HepG2 (cell line): ENCODE data around the gene FOXN3. TPM values are rescaled to one million over a fixed set of nuclear protein-coding genes. Genes with fewer than 3 reads are reported as not detected.
A peak's percentile ranks its signal among the peaks of the same experiment; 100 is the strongest.

Experiments
- AKNA ChIP-seq: sonication (generic); formaldehyde crosslinking; IDR thresholded peaks from 2 replicates; pipeline ENCODE4 v1.4.0; 2020; ENCODE audit warnings: missing genetic modification reagents, borderline replicate concordance
- BCL3 ChIP-seq: sonication (generic); formaldehyde crosslinking; IDR thresholded peaks from 2 replicates; pipeline ENCODE4 v1.5.1; 2020; ENCODE audit warnings: mild to moderate bottlenecking, missing genetic modification reagents, moderate library complexity
- BORCS8-MEF2B ChIP-seq: sonication (generic); formaldehyde crosslinking; IDR thresholded peaks from 2 replicates; pipeline ENCODE4 v1.8.0; 2022; ENCODE audit warnings: mild to moderate bottlenecking, missing genetic modification reagents
- NFIC ChIP-seq: IDR thresholded peaks from 2 replicates; pipeline ENCODE4 v1.6.1; 2012; ENCODE audit warnings: mild to moderate bottlenecking, low read length, inconsistent platforms
- NFYB ChIP-seq: sonication (generic); formaldehyde crosslinking; IDR thresholded peaks from 2 replicates; pipeline ENCODE4 v1.4.0; 2020; ENCODE audit warnings: missing genetic modification reagents
- NKX3-1 ChIP-seq: sonication (generic); formaldehyde crosslinking; IDR thresholded peaks from 2 replicates; pipeline ENCODE4 v1.5.0; 2020; ENCODE audit warnings: missing genetic modification reagents
- PHF8 ChIP-seq: sonication (generic); formaldehyde crosslinking; IDR thresholded peaks from 2 replicates; pipeline ENCODE4 v1.5.0; 2020; ENCODE audit warnings: missing genetic modification reagents
- REST ChIP-seq, 2 experiments: IDR thresholded peaks; 2 replicates each; pipeline ENCODE4 v1.6.1; 2011 to 2012; ENCODE audit warnings: low read length in 2 of 2, borderline replicate concordance in 1 of 2, low read depth in 1 of 2, mild to moderate bottlenecking in 1 of 2, moderate library complexity in 1 of 2
- YEATS2 ChIP-seq: sonication (generic); formaldehyde crosslinking; IDR thresholded peaks from 2 replicates; pipeline ENCODE4 v1.4.0; 2020; ENCODE audit warnings: missing genetic modification reagents, borderline replicate concordance
- polyA plus RNA-seq, 8 experiments: library from polyadenylated mRNA; depleted of rRNA in 3 of 8; stranded (reverse) in 7 of 8; unstranded in 1 of 8; fragments of >200 nt; fragmentation: Illumina TruSeq in 4 of 8; extraction: Trizol in 4 of 8; gene quantifications; 2 replicates each; pipeline versions ENCODE4 v1.2.1 to v1.2.3, GENCODE V29; 2011 to 2016; ENCODE audit warnings: low read depth in 4 of 8, missing spikeins in 1 of 8, mixed read lengths in 1 of 8; ENCODE audit not compliant: insufficient read depth in 1 of 8
- total RNA-seq, 5 experiments: library from RNA; depleted of rRNA; stranded (reverse); fragments of >200 nt; fragmentation: Illumina TruSeq; extraction: Trizol; gene quantifications; 2 replicates each; pipeline ENCODE4 v1.2.3, GENCODE V29; 2016; ENCODE audit warnings: low read depth in 1 of 5
- TF ChIP-seq, protein P1 (sequence below): sonication (generic); formaldehyde crosslinking; IDR thresholded peaks from 2 replicates; pipeline ENCODE4 v1.8.1; 2023; ENCODE audit warnings: missing genetic modification reagents, inconsistent platforms, borderline replicate concordance
- TF ChIP-seq, protein P2 (sequence below): sonication (generic); IDR thresholded peaks from 2 replicates; pipeline ENCODE4 v1.6.1; 2016; ENCODE audit warnings: low read depth, borderline replicate concordance

Gene FOXN3
- total and polyA plus RNA-seq, 2 of the 13 experiments (the other 11 are each of a cell fraction or from before 2014, with no cell fraction given): 32.4 to 70.2 TPM

- no peak for TF ChIP-seq AKNA
- TF ChIP-seq, protein P1, sequence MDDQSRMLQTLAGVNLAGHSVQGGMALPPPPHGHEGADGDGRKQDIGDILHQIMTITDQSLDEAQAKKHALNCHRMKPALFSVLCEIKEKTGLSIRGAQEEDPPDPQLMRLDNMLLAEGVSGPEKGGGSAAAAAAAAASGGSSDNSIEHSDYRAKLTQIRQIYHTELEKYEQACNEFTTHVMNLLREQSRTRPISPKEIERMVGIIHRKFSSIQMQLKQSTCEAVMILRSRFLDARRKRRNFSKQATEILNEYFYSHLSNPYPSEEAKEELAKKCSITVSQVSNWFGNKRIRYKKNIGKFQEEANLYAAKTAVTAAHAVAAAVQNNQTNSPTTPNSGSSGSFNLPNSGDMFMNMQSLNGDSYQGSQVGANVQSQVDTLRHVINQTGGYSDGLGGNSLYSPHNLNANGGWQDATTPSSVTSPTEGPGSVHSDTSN (CRISPR knock-in tag): no peak
- peak; percentile 39; the same call in 1 of the 2 replicates for TF ChIP-seq YEATS2
- peak in 1 of 2 experiments; percentile 38; a peak in 1 of 4 replicates for TF ChIP-seq REST (IDR thresholded peaks at IDR 0.05; ENCODE audit: borderline replicate concordance in 1 of 2, low read depth in 1 of 2, low read length in 2 of 2)
- peak; percentile 82; the same call in 1 of the 2 replicates for TF ChIP-seq NKX3-1 (CRISPR knock-in tag)
- peak; percentile 82; the same call in 1 of the 2 replicates for TF ChIP-seq NFIC
- 0 out of 2 replicates have a peak, but pooled peaks have one; percentile 60 for TF ChIP-seq BCL3
- TF ChIP-seq, protein P2, sequence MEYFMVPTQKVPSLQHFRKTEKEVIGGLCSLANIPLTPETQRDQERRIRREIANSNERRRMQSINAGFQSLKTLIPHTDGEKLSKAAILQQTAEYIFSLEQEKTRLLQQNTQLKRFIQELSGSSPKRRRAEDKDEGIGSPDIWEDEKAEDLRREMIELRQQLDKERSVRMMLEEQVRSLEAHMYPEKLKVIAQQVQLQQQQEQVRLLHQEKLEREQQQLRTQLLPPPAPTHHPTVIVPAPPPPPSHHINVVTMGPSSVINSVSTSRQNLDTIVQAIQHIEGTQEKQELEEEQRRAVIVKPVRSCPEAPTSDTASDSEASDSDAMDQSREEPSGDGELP: peak; percentile 95
- TF ChIP-seq BORCS8-MEF2B (CRISPR knock-in tag): peak; percentile 79
- TF ChIP-seq NFYB: peak; percentile 26; the same call in 1 of the 2 replicates
- TF ChIP-seq PHF8 (CRISPR knock-in tag): peak; percentile 32
Observed at GRCh38 chr14:89368490-89369477, 48.2 kb downstream of the FOXN3 start (continued).
